Activated T-helper 2 cell treated with anti-CD3 and anti-CD28 coated beads, Interferon-gamma antibody, Interleukin-2, Interleukin-4, amounts not matched to agents 10 μg/mL and 5 μg/mL and 100 μg/mL, durations not matched to agents 14 hours and 24 hours and 36 hours (primary cell): ENCODE measurements around the gene REEP1. TPM values are rescaled to one million over a fixed set of nuclear protein-coding genes. Genes with fewer than 3 reads are reported as not detected.

Experiments
- DNase-seq: peaks from one replicate; pipeline ENCODE4 v3.0.0; 2021; ENCODE audit warnings: low spot score
- H3K27ac Mint-ChIP-seq: one replicate; pipeline ENCODE4 v1.8.0; 2021; ENCODE audit warnings: mixed read lengths
- H3K27me3 Mint-ChIP-seq: one replicate; pipeline ENCODE4 v1.8.0; 2021; ENCODE audit warnings: low read depth, mixed read lengths
- H3K36me3 Mint-ChIP-seq: one replicate; pipeline ENCODE4 v1.8.0; 2021; ENCODE audit warnings: low read depth, mixed read lengths
- H3K4me1 Mint-ChIP-seq: one replicate; pipeline ENCODE4 v1.8.0; 2021; ENCODE audit warnings: low read depth, mixed read lengths
- H3K4me3 Mint-ChIP-seq: one replicate; pipeline ENCODE4 v1.8.0; 2021; ENCODE audit warnings: low read depth, mild to moderate bottlenecking, moderate library complexity, mixed read lengths
- H3K9me3 Mint-ChIP-seq: one replicate; pipeline ENCODE4 v1.8.0; 2021; ENCODE audit warnings: mixed read lengths
- intact Hi-C: fragments of 100-400 bp; cut with micrococcal nuclease; formaldehyde crosslinking; loops from one replicate; pipeline ENCODE4 v1.15.1; 2023
- total RNA-seq: library from RNA; stranded (reverse); gene quantifications from 2 replicates; pipeline ENCODE4 v1.2.3, GENCODE V29; 2022

The REEP1 gene
- total RNA-seq, 1 donor from 2014 or later, result 0.71 TPM

DNA sequence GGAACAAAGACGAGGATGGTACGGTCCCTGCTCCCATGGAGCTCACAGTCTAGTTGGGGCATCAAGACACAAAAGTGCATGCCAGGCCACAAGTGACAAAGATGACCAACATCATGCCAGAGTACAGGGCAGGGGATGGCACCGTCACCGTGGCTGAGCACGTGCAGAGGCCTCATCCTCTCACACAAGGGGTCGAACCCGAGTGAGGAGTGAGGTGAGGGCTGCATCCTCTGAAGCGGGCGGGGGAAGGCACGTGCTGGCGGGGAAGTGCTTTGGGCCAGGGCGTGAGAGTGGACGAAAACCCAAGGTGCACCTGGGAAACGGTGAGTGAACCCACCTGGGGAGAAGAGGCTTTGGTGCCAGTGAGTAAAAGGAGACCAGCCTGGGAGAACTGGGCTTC is 97.2 kb downstream of the REEP1 start:
- Mint-ChIP-seq H3K36me3 (no peaks in the 10 kb centered on the region), H3K4me1 (peaks cover 20% of the 10 kb centered on the region), H3K9me3 (no peaks in the 10 kb centered on the region), H3K27ac (no peak overlapping the region), H3K4me3 (no peak overlapping the region), H3K27me3 (peaks cover 11% of the 10 kb centered on the region)
- intact Hi-C loops, result no loop called here
- no peak for DNase-seq

DNA sequence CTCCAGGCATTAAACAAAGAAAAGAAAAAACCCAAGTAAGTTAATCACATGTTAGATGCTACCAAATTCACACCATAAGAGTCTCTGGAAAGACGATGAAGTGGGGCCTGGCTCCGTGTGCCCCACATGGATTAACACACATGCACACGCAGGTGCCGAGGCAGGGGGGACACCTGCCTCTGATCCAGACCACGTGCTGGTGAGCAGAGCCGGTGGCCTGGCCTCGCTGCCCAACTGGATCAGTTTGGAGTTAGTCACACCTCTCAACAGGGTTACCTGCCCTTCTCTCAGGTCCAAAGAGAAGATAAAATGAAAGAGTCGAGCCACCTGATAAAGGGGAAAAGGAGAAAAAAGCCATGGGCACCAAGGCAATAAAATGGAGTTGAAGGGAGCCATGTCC is 97.7 kb downstream of the REEP1 start:
- intact Hi-C loops, result no loop called here
- Mint-ChIP-seq H3K4me3 (no peak overlapping the region), H3K27ac (no peak overlapping the region), H3K9me3 (no peaks in the 10 kb centered on the region), H3K4me1 (peaks cover 20% of the 10 kb centered on the region), H3K27me3 (peaks cover 11% of the 10 kb centered on the region), H3K36me3 (no peaks in the 10 kb centered on the region)
- no peak for DNase-seq

DNA sequence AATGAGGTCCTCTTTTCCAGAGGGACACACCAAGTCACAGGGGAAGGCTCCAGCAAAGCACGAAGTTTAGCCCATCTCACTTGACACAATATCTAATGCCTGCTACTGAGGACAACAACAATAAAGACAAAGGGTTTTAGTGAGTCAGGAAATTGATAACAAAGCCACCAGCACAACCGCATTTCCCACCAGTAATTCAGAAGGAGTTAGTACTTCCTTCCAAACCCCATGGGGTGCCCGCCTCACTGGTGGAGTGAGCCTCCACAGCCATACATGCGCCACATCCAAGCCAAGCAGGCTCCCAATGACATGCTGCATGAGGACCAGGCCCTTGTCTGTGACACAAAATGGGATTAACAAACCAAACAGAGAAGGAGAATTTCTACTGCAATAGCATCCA is 98.1 kb downstream of the REEP1 start:
- no peak overlapping the region for H3K4me3 Mint-ChIP-seq
- no peak for DNase-seq
- no peaks in the 10 kb centered on the region for H3K9me3 Mint-ChIP-seq
- intact Hi-C loops, result no loop called here
- H3K27me3 Mint-ChIP-seq, result peaks cover 15% of the 10 kb centered on the region
- H3K27ac Mint-ChIP-seq, result no peak overlapping the region
- no peaks in the 10 kb centered on the region for H3K36me3 Mint-ChIP-seq
- peaks cover 20% of the 10 kb centered on the region for H3K4me1 Mint-ChIP-seq

DNA sequence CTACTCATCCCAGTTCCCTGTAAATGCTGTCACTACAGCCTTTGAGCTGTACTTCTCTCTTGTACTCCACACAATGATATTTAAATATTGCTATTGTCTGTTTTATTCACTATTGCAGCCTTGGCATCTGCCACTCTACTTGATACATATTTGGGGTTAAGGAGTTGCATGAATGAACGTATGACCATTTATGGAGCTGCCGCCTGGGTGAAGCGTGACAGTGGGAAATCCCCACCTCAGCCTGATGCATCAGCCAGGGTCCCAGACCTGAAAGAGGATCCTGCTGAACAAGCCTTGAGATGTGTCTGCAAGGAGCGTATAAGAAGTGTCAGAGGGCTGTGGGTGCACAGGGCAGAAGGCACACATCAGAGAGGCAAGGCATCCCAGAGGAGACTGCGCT is 99.1 kb downstream of the REEP1 start:
- H3K27me3 Mint-ChIP-seq, result peaks cover 19% of the 10 kb centered on the region
- H3K27ac Mint-ChIP-seq, result peak overlapping the region; percentile 9
- DNase-seq, result peak; percentile 22
- no peaks in the 10 kb centered on the region for H3K9me3 Mint-ChIP-seq
- peaks cover 18% of the 10 kb centered on the region for H3K4me1 Mint-ChIP-seq
- intact Hi-C loops, result no loop called here
- no peaks in the 10 kb centered on the region for H3K36me3 Mint-ChIP-seq
- peak overlapping the region; percentile 30 for H3K4me3 Mint-ChIP-seq

DNA sequence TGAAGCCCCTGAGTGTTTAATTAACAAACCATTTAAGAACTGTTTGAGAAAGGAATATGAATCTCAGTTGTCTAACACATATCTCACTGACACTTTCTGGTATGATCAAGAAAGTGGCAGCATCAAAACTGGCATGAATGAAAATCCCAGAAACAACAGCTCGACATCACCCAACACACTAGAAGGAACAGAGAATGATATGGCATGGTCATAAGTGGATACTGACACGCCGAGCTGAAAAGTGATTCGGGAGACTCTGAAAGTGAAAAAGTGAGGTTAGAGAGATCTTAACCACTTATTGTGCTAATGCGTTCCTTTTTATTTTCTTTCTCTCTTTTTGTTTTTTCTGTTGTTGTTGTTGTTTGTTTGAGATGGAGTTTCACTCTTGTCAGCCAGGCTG is 100.3 kb downstream of the REEP1 start:
- Mint-ChIP-seq H3K4me1 (peaks cover 18% of the 10 kb centered on the region), H3K9me3 (no peaks in the 10 kb centered on the region), H3K4me3 (no peak overlapping the region), H3K27ac (no peak overlapping the region), H3K36me3 (no peaks in the 10 kb centered on the region), H3K27me3 (peaks cover 12% of the 10 kb centered on the region)
- DNase-seq, result no peak
- intact Hi-C loops, result no loop called here

DNA sequence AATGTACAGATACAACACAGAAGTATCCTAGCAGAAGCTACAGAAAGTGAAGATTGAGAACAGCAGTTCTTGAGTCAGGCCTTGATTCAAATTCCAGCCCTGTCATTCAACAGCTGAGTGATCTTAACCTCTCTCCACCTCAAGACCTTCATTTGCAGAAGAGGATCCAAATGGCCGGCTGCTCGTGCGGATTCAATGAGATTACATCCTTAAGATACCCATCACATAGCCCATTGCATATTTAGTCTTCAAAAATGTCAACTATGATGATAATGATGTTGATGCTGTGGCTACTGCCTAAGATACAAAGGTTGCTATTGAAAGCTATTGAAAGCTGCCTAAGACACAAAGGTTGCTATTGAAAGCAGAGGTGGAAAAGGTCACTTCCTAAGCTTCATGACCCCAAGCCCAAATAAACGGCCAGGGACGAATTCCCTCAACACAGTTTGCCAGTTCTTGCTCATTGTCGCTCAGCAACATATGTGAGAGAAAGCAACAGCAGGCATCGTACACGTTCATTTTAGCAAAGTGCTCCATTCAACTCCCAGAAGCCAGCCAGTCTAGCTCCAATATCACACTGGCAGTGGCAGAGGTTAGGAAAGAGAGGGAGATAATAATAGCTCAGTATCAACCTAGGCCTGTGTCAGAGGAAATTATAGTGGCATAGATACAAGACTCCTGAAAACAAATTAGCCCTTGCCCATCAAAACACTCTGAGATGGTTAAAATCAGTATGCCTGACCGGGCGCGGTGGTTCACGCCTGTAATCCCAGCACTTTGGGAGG is 102.0 kb downstream of the REEP1 start:
- peaks cover 12% of the 10 kb centered on the region for H3K27me3 Mint-ChIP-seq
- no peaks in the 10 kb centered on the region for H3K36me3 Mint-ChIP-seq
- H3K27ac Mint-ChIP-seq, result no peak overlapping the region
- no peak overlapping the region for H3K4me3 Mint-ChIP-seq
- peaks cover 18% of the 10 kb centered on the region for H3K4me1 Mint-ChIP-seq
- no peak for DNase-seq
- intact Hi-C loops, result no loop called here
- no peaks in the 10 kb centered on the region for H3K9me3 Mint-ChIP-seq

DNA sequence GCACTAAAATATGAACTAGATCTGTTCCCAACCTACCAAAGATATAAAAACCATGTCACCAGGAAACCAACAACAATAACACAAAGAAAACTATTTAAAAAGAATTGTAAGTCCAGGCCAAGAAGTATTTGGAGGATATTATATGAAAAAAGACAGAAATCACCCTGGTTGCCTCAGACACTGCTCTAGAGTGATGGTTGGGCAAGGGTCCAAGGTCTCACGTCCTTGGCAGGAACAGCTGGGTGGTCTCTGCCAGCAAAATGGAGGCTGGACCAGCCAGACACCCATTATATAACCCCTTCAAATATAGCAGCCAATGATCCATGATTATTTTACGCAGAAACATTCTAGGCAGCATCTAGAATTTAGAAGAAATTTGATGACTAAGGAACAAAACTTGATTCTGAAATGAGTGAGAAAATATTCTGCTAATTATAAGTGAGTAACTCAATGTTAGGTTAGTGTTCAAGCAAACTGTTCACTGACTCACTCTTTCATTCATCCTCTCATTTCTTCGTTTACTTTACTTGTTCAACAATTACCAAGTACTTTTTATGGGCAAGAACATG is 102.8 kb downstream of the REEP1 start:
- no peak overlapping the region for H3K4me3 Mint-ChIP-seq
- no peak overlapping the region for H3K27ac Mint-ChIP-seq
- no peaks in the 10 kb centered on the region for H3K36me3 Mint-ChIP-seq
- no peaks in the 10 kb centered on the region for H3K9me3 Mint-ChIP-seq
- intact Hi-C loops, result no loop called here
- H3K27me3 Mint-ChIP-seq, result peaks cover 12% of the 10 kb centered on the region
- H3K4me1 Mint-ChIP-seq, result peaks cover 18% of the 10 kb centered on the region
- no peak for DNase-seq

DNA sequence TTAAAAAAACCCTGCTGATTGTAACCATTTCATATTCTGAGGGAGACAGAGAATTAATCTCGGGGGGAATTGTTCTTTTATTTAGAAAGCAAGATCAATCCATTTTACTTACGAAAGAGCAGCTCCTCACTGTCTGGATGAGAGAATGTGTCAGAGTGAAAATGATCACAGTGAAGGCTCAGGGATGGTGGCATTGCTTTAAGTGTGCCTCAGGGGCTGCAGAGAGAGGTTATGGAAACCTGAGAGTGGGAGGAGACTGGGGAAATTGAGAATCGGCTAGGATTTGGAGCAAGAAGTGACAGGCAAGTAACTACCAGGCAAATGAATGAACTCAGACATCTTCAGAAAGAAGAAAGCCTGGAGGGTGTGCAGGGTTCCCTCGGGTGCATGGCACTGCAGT is 104.0 kb downstream of the REEP1 start:
- H3K36me3 Mint-ChIP-seq, result no peaks in the 10 kb centered on the region
- no peaks in the 10 kb centered on the region for H3K9me3 Mint-ChIP-seq
- intact Hi-C loops, result no loop called here
- H3K27ac Mint-ChIP-seq, result no peak overlapping the region
- peaks cover 12% of the 10 kb centered on the region for H3K27me3 Mint-ChIP-seq
- peaks cover 7% of the 10 kb centered on the region for H3K4me1 Mint-ChIP-seq
- DNase-seq, result no peak
- H3K4me3 Mint-ChIP-seq, result no peak overlapping the region

DNA sequence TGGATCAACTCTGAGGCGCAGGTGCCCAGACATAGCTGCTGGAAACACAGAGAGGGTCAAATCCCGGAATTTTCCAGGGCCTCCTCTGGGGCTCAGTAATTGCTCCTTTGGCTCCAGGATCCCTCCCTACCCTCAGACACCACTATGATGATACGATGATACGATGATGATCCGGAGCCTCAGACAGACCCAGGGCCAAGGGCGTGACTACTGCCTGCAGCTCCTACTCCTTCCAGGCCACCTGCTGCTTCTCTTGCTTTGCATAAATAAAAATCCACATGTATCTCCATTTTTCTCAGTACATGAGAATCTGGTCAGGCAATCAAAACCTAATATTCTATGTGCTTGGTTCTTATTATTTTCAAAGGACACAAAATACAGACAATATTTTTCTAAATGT is 104.5 kb downstream of the REEP1 start:
- no peak for DNase-seq
- Mint-ChIP-seq H3K4me1 (peaks cover 5% of the 10 kb centered on the region), H3K4me3 (no peak overlapping the region), H3K36me3 (no peaks in the 10 kb centered on the region), H3K27me3 (peaks cover 12% of the 10 kb centered on the region), H3K27ac (no peak overlapping the region), H3K9me3 (no peaks in the 10 kb centered on the region)
- intact Hi-C loops, result no loop called here

DNA sequence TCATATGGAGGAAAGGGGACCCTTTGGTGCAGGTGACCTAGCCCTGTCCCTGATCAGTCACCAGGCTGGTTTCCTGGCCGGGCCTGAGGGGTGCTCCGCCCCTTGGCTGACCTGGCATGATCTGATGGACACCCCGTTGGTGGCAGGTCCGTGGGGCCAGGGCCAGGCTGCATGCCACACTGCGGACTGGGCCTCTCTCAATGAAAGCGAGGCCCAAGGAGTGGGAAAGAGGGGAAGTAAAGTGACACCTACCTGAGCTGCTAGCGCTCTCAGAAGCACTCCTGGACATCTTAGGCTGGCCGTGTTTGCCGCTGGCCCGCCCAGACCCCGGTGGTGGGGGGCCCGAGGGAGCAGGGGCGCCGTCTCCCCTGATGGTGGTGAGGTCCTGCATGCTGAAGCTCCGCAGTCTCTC is 105.0 kb downstream of the REEP1 start:
- DNase-seq, result no peak
- no peak overlapping the region for H3K4me3 Mint-ChIP-seq
- H3K9me3 Mint-ChIP-seq, result no peaks in the 10 kb centered on the region
- no peak overlapping the region for H3K27ac Mint-ChIP-seq
- H3K27me3 Mint-ChIP-seq, result peaks cover 12% of the 10 kb centered on the region
- H3K4me1 Mint-ChIP-seq, result peaks cover 4% of the 10 kb centered on the region
- intact Hi-C loops, result no loop called here
- no peaks in the 10 kb centered on the region for H3K36me3 Mint-ChIP-seq

DNA sequence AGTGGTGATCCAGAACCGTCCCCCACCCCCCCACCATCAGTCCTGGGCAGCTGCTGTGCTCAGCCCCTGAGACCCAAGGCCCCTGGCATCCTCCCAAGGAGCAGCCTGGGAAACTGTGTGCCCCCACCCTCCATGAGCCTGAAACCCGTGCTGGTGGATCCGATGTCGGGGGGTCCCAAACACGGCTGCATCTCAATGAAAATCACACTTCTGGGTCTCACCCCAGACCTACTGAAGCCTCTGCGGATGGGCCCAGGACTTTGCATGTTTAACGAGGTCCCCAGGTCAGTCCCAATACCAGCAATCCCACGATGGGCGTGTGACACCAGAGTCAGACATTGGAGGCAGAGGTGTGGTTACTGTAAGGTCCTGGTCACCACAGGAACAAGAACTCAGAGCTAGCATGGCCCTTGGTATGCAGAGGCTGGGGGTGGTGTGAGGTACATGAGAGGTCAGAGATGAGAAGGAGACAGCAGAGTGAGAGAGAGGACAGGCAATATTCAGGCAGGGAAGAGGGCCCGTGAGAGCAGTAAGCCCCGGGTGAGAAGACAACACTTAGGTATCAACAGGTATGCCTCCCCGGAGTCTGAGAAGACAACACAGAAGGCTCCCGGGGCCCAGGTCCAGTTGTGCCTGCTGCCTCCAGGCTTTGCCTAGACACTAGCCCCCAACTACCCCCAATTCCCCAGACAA is 105.6 kb downstream of the REEP1 start:
- Mint-ChIP-seq H3K9me3 (no peaks in the 10 kb centered on the region), H3K27ac (no peak overlapping the region), H3K27me3 (peaks cover 10% of the 10 kb centered on the region), H3K36me3 (no peaks in the 10 kb centered on the region), H3K4me3 (no peak overlapping the region), H3K4me1 (no peaks in the 10 kb centered on the region)
- DNase-seq, result no peak
- intact Hi-C loops, result no loop called here

DNA sequence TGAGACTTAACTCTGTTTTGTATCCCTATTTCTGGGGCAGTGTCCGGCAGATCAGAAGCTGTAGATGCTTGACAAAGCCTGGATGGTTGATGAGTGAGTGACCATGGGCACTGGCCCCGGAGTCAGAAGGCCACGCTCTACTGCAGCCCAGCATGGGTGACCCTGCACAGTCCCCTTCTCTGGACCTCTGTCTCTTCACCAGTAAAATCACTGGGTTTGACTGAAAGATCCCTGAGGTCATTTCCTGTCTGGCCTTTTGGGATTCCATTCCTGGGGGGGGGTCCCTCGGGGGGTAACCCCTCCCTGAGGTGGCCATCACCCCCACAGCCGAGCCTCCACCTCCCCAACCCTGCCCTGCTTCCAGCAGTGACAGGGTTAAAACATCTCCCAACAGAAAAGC is 106.5 kb downstream of the REEP1 start:
- H3K27me3 Mint-ChIP-seq, result peaks cover 8% of the 10 kb centered on the region
- no peak overlapping the region for H3K4me3 Mint-ChIP-seq
- intact Hi-C loops, result no loop called here

DNA sequence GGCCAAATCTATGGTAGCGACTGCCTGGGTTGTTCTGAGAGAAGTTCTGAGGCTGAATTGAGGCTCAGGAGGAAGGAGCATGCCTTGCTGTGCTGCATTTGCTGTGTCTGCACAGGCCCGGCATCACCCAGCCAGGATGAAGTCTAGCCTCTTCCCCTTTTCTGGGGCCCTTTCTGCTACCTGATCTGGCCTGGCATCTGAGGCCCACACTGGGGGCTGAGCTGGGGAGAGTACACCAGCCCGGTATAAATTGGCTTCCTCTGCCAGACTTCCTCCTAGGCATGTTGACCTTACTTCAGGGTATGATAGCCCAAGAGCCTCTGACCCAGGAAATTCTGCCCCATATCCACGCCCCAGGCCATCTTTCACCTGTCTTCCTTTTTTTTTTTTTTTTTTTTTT is 108.2 kb downstream of the REEP1 start:
- Mint-ChIP-seq H3K36me3 (no peaks in the 10 kb centered on the region), H3K4me3 (no peak overlapping the region), H3K27ac (no peak overlapping the region), H3K9me3 (no peaks in the 10 kb centered on the region), H3K27me3 (peaks cover 5% of the 10 kb centered on the region), H3K4me1 (peaks cover 9% of the 10 kb centered on the region)
- intact Hi-C loops, result no loop called here
- DNase-seq, result no peak

More for the DNA sequence above, 106.5 kb downstream of the REEP1 start:
- H3K4me1 Mint-ChIP-seq, result no peaks in the 10 kb centered on the region
- no peaks in the 10 kb centered on the region for H3K36me3 Mint-ChIP-seq
- no peak for DNase-seq
- no peaks in the 10 kb centered on the region for H3K9me3 Mint-ChIP-seq
- H3K27ac Mint-ChIP-seq, result no peak overlapping the region
